Stimulated activated CD8-positive, alpha-beta memory T cell treated with anti-CD3 and anti-CD28 coated beads, Interleukin-15, amount 100 ng/mL, for 48 hours (primary cell): ENCODE measurements around the gene FCN1.

Source experiments
- DNase-seq, 2 donors: peaks; one replicate each; pipeline ENCODE4 v3.0.0-alpha.2; 2020; ENCODE audit warnings: low read depth in 2 of 2

FCN1 gene

DNA sequence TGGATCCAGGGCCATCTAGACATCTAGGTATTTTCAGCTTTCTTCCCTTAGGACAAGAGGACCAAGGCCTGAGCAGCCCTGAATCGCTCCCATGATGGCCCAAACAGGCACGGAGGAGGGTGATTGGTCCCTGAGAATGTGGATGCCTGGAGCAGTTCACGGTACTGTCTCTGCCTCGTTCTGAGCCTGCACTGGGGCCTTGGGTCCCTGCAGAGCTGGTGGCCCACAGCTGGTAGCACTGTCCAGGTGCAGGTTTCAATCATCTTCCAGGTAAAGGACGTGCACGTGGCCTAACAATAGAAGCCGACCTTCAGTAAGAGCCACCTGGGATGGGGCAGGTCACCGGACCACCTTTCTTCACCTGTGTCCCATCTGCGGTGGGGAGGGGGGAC, 19.4 kb upstream of the FCN1 start:
- DNase-seq, result no peak

DNA sequence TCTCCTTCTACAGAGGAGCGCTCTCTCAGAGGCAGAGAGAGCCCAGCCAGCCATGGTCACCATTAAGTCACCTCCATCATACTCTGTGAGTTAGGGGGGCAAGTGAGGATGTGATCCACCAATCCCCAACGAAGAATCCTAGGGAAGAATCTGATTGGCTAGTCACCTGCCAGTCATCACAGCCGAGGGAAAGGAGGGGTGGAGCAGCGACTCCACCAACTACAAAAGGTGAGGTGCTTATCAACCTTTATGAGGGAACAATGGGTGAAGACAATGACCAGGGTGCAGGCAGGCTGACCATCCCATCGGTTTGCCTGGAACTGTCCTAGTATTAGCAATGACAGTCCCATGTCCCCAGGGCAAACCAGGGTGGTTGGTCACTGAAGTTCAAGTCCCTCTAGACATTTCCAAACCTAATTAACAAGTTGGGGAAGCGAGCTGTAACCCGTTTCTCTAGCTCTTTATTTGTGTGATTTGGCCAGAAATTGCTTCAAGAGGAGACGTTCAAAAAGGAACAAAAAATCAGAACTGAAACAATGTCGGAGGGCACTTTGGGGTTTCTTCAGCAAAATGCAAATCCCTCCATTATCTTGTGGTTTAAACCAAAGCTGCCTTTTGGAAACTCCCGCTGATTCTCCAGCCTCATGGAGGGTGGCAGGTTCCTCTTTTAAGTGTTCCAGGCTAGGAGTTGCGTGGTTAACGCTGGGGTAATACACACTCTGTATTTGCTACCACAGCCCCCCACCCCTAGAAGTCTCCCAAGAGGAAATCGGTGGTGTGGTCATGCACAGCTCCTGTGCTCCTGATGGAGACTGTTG, 18.8 kb upstream of the FCN1 start:
- DNase-seq, result no peak

DNA sequence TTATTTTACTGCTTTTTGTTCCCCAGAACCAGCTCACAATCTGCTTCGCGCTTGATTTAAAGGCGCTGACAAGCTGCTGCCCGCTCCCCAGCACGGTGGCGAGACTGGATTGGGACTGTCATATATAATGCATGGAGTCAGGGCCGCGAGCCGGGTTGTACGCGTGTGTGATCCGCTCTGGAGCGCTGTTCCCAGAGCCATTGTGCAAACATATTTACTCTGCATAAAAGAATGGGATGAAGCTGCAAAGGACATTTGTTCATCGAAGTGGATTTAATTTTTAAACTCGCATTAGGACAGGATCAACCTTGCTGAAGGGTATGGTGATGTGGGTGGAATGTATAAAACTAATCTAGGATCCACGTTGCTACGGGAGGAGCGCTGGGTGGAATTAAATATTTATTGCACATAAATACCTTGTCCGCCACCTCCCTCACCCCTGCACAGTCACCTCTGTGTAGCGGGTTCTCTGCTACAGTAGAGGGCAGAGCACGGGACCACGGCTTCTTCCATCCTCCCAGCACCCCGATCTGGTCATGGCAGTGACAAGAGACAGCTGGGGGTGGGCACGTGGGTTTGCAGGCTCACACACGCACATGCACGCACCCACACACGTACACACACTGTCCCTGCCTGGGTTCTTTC, 18.1 kb upstream of the FCN1 start:
- no peak for DNase-seq

DNA sequence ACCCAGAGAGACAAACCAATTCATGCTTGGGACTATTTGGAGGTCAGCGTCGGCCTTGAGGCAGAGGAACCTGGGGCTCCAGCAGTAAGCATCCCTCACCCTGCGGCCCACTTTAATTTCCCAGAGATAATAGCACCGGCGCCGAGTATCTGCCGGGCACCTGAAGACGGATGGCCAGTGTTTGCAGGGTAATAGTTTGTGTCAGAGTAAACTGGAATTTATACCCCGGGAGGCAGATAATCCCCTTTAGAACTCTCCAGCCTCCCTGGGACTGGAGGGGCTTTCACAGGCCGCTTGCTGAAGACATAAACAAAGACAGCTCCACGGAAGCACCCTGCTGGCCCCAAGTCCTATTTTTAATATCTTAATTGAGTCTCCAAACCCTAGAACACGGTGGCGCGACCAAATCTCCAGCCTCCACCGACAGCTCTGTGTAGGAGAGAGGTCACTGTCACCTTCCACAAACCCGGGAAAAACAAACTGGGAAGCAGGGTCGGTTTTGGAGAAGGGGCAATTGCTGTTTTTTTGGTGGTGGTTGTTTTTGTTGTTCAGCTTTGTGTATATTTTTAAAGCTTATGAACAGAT, 17.4 kb upstream of the FCN1 start:
- no peak for DNase-seq

DNA sequence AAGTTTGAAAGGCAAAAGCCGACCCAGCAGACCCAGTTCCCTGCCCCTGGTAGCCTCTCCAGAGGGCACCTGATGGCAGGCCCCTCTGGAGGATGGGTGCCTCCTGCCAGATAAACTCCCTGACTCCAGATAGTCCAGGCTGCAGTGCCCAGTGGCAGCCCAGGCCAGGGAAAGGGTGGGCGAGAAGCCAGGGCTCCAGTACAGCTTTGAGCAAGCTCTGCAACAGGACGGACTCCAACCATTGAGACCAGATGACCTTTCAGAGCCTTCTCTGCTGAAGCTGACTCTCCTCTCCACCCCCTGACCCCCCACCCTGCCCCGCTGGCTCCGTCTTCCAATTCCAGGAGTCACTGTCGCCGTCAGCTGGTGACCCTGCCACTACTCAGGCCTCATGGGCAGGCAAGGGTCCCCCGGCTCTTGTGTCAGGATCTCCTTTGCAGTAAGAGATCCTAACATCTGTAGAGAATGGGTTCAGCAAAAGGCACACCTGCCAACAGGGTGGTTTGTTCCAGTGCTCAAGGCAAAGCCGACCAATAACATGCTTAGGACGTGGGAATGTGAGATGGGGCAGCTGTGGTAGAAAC, 15.5 kb upstream of the FCN1 start:
- DNase-seq, result no peak

DNA sequence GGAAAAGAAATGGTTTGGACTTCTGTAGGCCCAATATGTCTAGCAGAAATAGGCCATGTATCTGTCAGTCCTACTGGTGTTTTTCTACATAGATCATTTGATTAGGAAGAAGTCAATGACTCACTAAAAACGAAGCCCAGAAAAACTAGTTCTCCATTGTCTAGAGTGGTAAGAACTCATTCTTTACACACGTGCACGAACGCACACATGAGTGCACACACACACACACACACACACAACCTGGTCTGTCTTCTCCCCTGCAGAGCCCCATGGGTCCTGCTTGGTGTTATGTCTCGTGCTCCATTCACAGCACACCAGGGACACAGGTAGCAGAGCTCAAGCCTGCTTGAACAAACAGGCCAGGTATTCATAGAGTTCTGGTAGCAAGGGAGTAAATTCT, 14.9 kb upstream of the FCN1 start:
- DNase-seq, result no peak

DNA sequence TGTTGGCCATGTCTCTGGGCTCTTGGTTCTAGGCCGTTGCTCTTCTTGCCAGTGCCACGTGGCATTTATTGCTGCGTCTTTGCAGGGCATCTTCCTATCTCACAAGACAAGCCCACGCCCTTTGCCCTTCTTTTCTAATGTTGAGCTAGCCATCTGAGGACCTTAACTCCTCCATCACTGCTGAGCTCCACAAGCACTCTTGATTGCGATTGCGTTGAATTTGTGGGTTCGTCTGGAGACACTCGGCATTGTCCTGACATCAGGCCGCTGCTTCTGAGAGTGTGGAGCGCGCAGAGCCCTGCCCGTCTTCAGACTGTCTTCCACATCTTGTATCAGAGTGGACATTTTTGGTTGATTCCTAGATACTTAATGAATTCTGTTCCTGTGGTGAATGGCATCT, 14.5 kb upstream of the FCN1 start:
- no peak for DNase-seq

DNA sequence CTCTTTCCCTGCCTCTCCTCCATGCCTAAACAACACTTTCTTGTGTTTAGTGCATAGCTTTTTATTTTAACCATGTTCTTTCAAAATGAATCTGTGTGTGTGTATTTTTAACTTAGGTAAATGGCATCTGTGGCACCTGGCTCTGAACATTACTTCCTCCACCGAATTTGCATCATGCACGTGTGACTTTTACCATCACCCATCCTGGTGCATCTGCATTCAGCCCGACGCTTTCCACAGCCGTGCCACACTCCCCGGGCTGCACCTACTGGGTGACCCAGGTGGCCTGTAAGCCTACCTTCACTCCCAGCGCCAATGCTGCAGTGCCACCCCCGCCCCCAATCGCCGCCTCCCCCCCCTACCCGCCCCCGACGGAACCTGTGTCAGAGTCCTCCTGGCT, 12.7 kb upstream of the FCN1 start:
- DNase-seq, result no peak

DNA sequence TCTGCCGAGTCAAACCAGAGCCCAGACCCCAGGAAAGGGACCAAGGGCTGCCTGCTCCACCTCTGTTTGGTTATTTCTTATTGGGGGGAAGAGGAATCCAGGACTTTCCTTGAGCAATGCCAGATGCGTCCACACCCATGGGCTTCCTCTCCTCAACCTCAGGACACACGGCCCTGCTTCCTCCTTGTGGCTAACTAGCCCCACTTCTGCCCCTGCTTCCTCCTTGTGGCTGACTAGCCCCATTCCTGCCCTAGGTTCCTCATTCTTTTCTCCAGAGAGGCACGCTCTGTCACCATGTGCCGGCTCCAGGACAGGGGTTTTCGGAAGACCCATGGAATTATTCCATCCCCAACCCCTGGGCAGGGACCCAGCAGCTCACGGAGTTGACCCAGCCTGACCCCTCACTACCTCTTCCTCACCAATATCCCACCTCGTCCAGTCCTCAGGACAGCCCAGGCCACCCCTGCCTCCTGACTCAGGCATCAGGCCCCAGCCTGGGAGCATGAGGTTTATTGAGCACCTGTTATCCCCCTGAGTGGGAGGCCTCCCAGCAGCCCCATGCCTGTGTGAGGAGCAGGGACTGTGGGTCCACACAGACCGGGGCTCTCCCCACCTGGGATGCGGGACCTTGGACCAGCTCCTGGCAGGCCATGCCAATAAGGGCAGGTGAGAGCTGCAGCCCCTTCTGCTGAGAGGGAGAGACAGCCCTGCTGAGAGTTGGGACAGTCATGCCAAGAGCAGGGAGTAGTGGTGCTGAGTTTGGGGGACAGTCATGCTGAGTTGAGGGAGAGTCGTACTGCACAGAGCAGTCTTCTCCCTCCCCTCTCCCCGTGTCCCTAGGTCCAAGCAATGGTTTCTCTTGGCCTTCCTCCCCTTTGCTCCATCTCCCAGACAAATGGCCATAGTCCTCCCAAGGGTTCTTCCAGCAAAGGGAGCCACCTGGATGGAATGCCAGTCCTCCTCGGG, 11.8 kb upstream of the FCN1 start:
- DNase-seq, result no peak

DNA sequence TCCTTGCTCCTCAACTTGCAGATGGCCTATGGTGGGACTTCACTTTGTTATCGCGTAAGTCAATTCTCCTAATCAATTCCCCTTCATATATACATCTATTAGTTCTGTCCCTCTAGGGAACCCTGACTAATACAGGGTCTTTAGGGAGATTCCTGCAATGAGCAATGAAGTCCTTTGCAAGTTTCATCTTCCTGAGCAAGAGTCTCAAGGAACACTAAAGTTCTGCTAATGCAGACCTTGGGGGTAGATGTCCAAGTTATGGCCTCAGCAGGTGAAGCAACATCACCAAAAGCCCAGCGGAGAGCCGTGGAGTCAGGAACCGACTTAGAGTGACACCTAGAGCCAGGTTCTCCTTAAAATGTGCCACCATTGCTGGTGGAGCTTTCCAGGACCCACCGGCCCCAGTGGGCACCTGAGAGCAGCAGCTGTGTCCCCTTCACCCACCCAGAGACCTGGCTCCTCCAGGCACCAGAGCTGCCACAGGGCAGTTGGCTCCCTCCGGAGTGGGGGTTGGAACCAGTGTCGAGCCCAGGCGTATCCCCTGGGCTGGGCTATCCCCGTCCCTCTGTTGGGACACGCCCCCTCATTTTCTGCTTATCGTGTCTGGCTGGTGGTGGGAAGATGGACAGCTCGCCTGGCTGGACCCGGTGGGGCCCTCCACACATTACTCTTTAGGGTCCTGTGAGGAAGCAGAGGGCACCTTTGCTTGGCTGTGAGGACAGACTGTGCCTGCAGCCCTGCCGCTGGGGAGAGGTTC, 10.9 kb upstream of the FCN1 start:
- no peak for DNase-seq

DNA sequence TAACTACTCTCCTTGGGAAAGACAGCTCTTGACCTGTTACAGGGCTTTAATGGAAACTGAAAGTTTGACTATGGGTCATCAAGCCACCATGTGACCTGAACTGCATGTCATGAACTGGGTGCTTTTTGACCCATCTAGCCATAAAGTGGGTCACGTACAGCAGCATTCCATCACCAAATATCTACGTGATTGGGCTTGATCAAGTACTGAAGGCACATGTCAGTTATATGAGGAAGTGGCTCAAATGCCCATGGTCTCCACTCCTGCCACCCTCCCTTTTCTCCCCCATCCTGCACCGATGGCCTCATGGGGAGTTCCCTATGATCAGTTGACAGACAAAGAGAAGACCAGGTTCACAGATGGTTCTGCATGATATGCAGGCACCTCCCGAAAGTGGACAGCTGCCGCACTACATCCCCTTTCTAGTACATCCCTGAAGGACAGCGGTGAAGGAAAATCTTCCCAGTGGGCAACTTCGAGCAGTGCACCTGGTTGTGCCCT, 7.3 kb upstream of the FCN1 start:
- no peak for DNase-seq

DNA sequence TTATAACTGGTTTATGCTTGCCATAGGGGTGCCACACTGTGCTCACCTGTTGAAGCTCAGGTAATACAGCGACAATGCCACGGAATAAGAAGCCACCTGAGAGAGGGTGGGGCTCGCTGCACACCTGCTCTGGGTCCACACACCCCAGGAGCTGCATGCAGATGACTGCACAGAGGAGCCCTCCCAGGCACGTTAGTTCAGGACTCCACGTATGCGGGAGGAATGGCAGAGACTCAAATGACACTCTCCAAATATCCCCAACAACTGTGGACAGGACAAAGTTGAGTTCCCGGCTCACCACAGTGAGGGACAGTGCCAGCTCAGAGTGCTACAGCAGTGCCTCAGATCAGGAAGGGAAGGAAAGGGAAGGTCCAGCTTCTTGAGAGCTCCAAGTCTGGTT, 5.8 kb upstream of the FCN1 start:
- no peak for DNase-seq

DNA sequence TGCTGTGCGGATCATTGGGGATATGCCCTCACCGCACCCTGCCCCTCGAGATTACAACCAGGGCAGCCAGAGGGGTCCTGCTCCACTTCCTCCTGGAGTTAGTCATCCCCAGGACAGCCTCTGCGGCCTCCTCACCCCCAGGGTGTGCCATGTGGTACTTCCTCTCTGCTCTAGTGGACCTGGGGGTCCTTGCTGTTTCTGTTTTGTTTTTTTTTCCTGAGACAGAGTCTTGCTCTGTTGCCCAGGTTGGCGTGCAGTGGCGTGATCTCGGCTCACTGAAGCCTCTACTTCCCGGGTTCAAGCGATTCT, 5.2 kb upstream of the FCN1 start:
- DNase-seq, result no peak

DNA sequence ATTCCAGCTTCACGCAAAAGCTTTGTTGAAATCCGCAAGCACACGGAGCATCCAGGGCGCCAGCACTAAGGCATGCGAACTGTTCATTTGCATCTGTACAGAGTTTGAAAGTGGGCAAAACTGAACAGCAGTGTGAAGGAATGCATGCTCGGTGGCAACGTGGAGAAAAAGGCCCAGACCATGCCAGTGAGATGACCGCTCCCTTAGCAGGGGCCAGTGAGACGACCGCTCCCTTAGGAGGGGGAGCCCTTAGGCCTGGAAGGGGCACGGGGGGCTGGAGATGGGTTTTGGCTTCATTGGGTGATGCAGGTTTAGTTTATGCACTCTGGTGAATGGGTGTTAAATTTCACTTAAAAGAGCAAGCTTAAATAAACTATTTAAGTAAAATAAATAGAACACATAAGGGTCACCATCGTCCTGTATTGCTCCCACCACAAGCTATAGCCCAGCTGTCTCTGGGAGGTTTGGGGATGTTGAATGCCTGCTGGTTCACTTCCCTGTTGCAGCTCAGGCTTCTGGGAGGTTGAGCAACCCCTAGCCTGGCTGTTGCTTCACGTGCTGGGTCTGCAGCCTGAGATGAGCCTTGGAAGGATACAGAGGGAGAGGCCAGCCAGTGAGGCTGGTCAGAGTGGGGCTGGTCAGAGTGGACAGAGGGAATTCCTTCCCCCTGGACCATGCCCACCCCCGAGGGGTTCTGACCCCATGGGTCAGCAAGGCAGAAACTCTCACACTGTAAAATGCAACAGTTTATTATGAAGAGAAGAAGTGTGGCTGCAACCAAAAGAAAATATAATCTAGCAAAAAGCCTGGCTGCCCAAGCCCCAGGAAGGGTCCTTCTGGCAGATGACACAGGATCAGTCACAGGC, 4.6 kb upstream of the FCN1 start:
- DNase-seq, result no peak

DNA sequence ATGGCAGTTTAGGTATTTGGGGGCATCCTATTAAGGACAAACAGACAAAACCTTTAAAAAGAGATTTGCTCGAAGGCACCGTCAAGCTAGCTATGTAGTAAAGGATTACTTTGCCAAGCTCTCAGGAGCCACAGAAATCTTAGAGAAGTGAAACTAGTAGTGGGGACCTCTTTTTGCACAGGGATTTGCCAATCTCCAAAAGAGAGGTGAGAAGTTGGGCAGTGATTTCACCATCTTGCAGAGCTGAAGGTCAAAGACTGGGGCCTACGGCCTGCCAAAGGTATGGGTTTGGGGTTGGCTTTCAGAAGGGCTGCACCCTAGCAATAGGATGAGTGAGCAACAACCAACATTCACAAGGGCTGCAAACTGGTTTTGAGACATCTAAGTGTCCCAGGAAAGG, 1.6 kb upstream of the FCN1 start:
- no peak for DNase-seq

DNA sequence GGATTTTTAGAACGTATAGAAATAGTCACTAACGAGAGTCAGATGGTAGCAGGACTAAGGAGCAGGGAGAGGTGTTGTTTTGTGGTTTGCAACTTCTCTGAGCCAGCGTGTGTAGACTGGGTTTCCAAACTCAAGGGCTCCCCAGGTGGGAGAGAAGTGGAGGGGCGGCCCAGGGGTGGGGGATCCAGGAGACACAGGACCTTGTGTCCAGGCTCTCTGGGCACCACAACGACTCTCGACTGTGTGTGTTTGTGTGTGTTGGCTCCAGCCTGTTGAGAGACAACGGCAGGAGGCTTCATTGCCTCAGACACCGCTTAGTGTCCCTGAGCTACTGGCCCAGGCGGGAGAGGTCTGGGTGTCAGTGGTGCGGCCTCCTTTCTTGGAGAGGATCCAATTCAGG, 934 bp upstream of the FCN1 start:
- DNase-seq, result no peak

DNA sequence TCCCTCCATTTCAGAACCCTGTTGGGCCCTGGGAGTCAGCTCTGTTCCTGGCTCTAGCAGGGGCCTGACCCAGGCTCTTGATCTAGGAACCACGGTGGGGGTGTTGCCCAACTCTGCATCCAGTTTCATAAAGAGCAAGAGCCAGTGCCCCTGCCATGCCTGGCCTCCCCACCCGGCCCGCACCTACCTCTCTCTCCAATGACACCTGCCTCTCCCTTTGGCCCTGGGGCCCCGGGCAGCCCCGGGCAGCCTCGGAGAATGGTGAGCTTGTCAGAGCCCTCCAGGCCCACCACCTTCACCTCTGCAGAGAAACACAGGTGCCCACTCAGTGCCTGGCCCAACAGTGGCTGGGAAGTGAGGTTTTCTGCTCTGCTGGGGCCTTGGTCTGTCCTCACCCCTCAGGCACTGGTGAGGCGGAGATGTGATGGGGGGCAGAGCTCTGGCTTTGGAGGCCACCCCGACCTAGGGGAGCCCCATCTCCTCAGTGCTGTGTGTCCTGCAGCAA, 1.5 kb downstream of the FCN1 start:
- no peak for DNase-seq

DNA sequence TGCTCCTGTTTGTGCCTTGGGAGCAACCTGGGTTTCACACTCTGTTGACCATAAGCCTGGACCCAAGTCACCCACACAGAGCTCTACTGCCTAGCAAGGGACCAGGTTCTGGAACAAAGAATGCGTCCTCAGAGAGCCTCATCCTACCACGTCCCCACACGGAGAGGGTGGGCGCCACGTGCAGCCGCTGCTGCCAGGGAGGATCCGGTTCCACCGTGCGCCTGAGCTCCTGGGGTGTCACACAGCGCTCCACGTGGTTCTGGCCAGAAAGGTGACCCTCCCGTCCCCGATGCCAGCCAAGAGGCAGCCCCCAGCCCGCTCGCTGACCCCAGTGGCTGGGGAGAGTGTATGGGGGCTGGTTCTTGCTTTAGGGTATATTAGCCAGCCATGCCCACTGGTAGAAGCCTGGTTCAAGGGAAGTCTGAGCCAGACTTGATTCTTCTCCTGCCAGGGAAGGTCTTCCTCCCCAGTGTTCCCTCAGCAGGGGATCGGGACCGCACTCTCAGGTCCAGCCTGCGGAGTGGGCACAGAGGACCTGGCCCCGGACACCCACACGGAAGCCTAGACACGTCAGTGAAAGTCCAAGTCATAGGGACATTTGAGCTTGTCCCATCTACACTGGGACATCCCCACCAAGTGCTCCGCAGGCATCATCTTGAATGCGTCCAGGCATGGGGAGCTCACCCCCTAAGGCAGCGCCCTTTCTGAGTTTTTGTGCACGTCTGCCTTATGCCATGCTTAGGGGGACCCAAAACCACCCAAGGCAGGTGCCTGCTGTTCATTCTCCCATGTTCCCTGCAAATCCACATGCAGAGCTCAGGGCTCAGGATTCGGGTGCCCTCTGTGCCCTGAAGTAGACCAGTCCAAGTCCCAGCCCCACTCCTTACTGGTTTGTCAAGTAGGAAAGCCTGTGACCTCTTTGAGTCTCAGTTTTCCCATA, 2.4 kb downstream of the FCN1 start:
- no peak for DNase-seq

DNA sequence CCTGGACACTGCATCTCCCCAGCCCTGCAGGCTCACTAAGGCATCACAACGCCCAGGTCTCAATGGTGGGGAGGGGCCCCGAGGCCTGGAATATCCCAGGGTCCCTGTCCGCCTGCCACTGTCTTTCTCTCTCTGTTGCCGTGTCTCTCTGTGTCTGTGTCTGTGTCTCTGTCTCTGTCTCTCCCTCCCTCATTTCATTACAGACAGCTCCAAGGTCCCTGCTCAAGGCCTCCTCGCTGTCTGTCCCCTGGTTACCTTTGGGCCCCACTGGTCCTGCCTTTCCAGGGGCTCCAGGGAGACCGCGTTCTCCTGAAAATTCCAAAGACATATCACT, 3.2 kb downstream of the FCN1 start:
- no peak for DNase-seq
